ENCODE measurements around the gene RALGPS2. TPM values are rescaled to one million over a fixed set of nuclear protein-coding genes. Genes with fewer than 3 reads are reported as not detected.
"Not testable (repeated sequence)": the region's sequence is repeated elsewhere in the genome, so short reads cannot be mapped to it uniquely, and the experiment has no call there.

RALGPS2 gene
- total and polyA plus RNA-seq, 12 donors, result 1.4 to 12.8 (median 7.4) TPM

- no peaks in the 10 kb centered on the region for H3K36me3 ChIP-seq
- DNase-seq, result no peak
- intact Hi-C loops (cut with DNase I), result no loop called here
- no peak overlapping the region for H3K27ac ChIP-seq
- TF ChIP-seq CTCF (IDR thresholded peaks at IDR 0.05), result no peak
- H3K4me3 ChIP-seq, result no peak overlapping the region
- whole genome bisulfite sequencing, 2 donors, result 91 to 94% methylated on average over 13 of the region's 13 CpGs
- no peaks in the 10 kb centered on the region for H3K27me3 ChIP-seq
- peaks cover 0 to 16% (median 5%) of the 10 kb centered on the region in 9 donors for H3K4me1 ChIP-seq
- ATAC-seq, result no peak
- H3K9me3 ChIP-seq, result no peaks in the 10 kb centered on the region
Observed at GRCh38 chr1:178946416-178946815, 221.4 kb downstream of the RALGPS2 start.

GRCh38 chr1:178946855-178947676 is 222.0 kb downstream of the RALGPS2 start:
- no peak for TF ChIP-seq CTCF (IDR thresholded peaks at IDR 0.05)
- ATAC-seq (no peak), DNase-seq (no peak)
- intact Hi-C loops (cut with DNase I), result no loop called here
- no peak overlapping the region for H3K4me3 ChIP-seq
- H3K4me1 ChIP-seq, result peaks cover 0 to 16% (median 5%) of the 10 kb centered on the region in 9 donors
- 91 to 99% methylated on average over 4 of the region's 4 CpGs for WGBS, 2 donors
- H3K9me3 ChIP-seq, result no peaks in the 10 kb centered on the region
- H3K36me3 ChIP-seq, result no peaks in the 10 kb centered on the region
- no peaks in the 10 kb centered on the region for H3K27me3 ChIP-seq
- H3K27ac ChIP-seq, result no peak overlapping the region

- H3K36me3 ChIP-seq, result no peaks in the 10 kb centered on the region
- peaks cover 0 to 12% (median 3%) of the 10 kb centered on the region in 9 donors for H3K4me1 ChIP-seq
- no peaks in the 10 kb centered on the region for H3K9me3 ChIP-seq
- H3K4me3 ChIP-seq, result no peak overlapping the region
- intact Hi-C loops (cut with DNase I), result no loop called here
- TF ChIP-seq CTCF (IDR thresholded peaks at IDR 0.05), result no peak
- H3K27me3 ChIP-seq, result no peaks in the 10 kb centered on the region
- no peak for ATAC-seq
- no peak overlapping the region for H3K27ac ChIP-seq
- DNase-seq, result no peak
- 96 to 98% methylated on average over 3 of the region's 3 CpGs for WGBS, 2 donors
Observed at GRCh38 chr1:178947677-178947981, 222.6 kb downstream of the RALGPS2 start.

GRCh38 chr1:178948676-178949075 is 223.6 kb downstream of the RALGPS2 start:
- WGBS, 2 donors, result 81 to 83% methylated on average over 4 of the region's 4 CpGs
- no peak for DNase-seq
- H3K9me3 ChIP-seq, result no peaks in the 10 kb centered on the region
- H3K27me3 ChIP-seq, result no peaks in the 10 kb centered on the region
- intact Hi-C loops (cut with DNase I), result no loop called here
- peaks cover 0 to 21% (median 5%) of the 10 kb centered on the region in 9 donors for H3K4me1 ChIP-seq
- no peak for ATAC-seq
- no peak overlapping the region for H3K4me3 ChIP-seq
- H3K36me3 ChIP-seq, result no peaks in the 10 kb centered on the region
- no peak for TF ChIP-seq CTCF (IDR thresholded peaks at IDR 0.05)
- H3K27ac ChIP-seq, result no peak overlapping the region

- intact Hi-C loops (cut with DNase I); ATAC-seq; H3K4me3 ChIP-seq; DNase-seq; H3K36me3 ChIP-seq; H3K27me3 ChIP-seq; H3K27ac ChIP-seq; H3K9me3 ChIP-seq: not testable (repeated sequence)
- WGBS, 2 donors, result 85 to 88% methylated on average over 4 of the region's 4 CpGs
- H3K4me1 ChIP-seq, result peaks cover 0 to 25% (median 9%) of the 10 kb centered on the region in 9 donors
Observed at GRCh38 chr1:178949866-178950265, 224.8 kb downstream of the RALGPS2 start.

Data from heart right ventricle (tissue), 16 donors.